ENCODE results near the gene ADGRL1.
"Not testable (repeated sequence)": the region's sequence is repeated elsewhere in the genome, so short reads cannot be mapped to it uniquely, and the experiment has no call there.

The ADGRL1 gene

DNA sequence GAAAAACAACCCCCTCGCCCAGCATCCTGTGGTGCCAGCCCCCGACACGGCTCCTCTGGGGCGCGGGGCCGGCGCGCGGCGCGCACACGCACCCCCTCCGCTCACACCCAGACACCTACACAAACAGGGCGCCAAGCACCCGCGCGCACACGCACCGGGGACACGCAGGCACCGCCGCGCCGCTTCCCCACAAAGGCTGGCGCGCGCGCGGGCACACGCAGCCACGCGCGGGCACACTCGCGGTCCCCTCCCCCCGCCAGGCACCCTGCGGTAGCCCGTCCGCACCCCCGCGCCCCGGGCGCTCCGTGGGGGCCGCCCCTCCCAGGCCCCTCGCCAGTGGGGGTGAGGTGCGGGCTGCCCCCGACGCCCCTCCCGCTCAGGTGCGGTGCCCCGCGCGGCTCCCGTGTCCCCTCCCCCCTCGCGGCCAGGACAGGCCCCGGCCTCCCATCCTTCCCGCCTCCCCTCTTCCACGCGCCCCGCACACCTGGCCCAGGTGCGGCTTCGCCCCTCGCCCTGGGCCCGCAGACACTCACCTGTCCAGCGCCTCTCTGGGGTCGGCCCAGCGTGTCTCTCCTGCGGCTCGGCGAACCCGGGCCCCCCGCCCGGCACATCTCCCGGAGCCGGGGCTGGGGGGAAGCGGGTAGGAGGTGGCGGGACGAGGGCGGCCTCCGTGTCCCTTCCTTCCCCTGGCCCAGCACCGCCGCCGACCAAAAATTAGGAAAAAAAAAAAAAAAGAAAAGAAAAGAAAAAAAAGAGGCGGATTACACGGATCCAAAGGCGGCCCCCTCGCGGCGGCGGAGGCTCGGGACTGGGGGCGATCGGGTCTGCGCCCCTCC is at the start of gene ADGRL1:
ADGRL1 (minus strand) TSS at position 718 of the 836 bp plus-strand sequence. CDS start 22,567 bp downstream, outside the sequence.
- Mint-ChIP-seq H3K27ac (peak within 1 kb of the TSS; percentile 81), H3K4me1 (ENCODE audit: low read depth) (peaks cover 38% of the 10 kb centered on the region), H3K4me3 (peak within 1 kb of the TSS; percentile 91)
- not testable (repeated sequence) for H3K27me3 Mint-ChIP-seq; H3K9me3 Mint-ChIP-seq (ENCODE audit: low read depth); H3K36me3 Mint-ChIP-seq

DNA sequence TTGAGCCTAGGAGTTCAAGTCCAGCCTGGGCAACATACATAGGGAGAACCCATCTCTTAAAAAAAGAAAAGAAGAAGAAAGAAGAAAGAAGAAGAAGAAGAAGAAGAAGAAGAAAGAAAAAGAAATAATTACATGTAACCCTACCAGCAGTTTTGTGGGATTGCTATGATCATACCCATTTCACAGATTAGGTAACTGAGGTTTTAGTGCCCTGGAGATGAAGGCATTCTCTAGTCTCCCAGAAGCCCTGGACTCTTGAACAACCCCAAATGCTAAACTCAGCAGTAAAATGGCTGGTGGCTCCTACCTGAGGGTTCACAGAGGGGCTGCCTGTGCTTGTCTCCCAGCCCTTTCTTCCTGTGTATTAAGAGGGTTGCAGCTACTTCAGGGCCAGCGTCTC is 49.3 kb upstream of the ADGRL1 start:
- not testable (repeated sequence) for H3K36me3 Mint-ChIP-seq; H3K9me3 Mint-ChIP-seq (ENCODE audit: low read depth); H3K27me3 Mint-ChIP-seq; H3K4me3 Mint-ChIP-seq; H3K27ac Mint-ChIP-seq; H3K4me1 Mint-ChIP-seq (ENCODE audit: low read depth)

DNA sequence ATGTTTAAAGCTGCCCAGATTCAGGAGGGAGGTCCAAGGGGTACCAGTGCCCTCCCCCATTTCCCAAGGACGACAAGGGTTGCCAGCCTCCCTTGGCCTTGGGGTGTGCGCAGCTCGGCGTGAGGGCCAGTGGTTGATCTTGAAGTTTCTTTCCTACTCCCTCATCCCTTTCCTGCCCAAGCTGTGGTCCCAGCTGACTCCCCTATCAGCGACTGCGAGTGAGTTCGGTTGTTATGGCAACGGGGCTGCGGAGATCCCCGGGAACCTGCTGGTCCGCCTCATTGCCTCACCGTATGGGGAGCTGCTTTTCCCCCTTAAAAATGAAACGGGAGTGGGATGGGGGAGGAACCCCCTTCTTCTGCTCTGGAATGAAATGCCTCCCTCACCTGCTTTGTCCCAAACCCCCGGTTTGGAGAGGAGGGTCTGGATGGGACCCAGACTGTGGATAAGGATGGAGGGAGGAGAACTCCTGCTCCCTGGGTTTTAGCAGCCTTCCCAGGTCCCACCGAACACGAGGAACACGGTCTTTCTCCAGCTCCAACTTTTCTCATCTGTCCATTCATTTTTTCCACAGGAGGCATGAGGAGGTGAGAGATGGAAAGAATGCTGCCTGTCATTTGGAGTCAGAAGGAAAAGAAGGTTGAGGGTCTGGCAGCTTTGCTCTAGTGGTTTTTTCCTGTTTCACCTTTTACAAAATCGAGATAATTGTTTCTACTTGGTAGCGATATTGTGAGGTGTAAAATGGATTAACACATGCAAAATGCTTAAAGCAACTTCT is 48.0 kb upstream of the ADGRL1 start:
- not testable (repeated sequence) for H3K9me3 Mint-ChIP-seq (ENCODE audit: low read depth); H3K4me1 Mint-ChIP-seq (ENCODE audit: low read depth); H3K4me3 Mint-ChIP-seq; H3K27ac Mint-ChIP-seq; H3K36me3 Mint-ChIP-seq; H3K27me3 Mint-ChIP-seq

DNA sequence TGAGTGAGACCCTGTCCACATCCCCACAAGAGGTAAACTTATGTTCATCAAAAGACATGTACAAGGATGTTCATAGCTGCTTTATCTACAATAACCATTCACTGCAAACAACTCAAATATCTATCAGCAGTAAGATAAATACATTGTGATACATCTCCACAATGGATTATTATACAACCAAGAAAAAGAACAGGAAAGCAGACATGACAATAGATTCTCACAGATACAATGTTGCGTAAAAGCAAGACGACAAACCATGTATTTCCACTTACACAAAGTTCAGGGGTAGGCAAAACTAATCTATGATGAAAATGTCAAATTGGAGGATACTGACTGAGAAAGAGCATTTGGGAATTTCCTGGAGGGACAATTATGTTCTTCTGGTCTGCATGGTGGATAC is 46.2 kb upstream of the ADGRL1 start:
- not testable (repeated sequence) for H3K27me3 Mint-ChIP-seq; H3K9me3 Mint-ChIP-seq (ENCODE audit: low read depth); H3K27ac Mint-ChIP-seq; H3K36me3 Mint-ChIP-seq; H3K4me1 Mint-ChIP-seq (ENCODE audit: low read depth); H3K4me3 Mint-ChIP-seq

GRCh38 chr19:14250870-14251269 is 44.9 kb upstream of the ADGRL1 start:
- Mint-ChIP-seq H3K27ac (peak overlapping the region; percentile 4), H3K9me3 (ENCODE audit: low read depth) (no peaks in the 10 kb centered on the region), H3K36me3 (no peaks in the 10 kb centered on the region), H3K4me1 (ENCODE audit: low read depth) (peaks cover 6% of the 10 kb centered on the region), H3K4me3 (no peak overlapping the region), H3K27me3 (no peaks in the 10 kb centered on the region)

DNA sequence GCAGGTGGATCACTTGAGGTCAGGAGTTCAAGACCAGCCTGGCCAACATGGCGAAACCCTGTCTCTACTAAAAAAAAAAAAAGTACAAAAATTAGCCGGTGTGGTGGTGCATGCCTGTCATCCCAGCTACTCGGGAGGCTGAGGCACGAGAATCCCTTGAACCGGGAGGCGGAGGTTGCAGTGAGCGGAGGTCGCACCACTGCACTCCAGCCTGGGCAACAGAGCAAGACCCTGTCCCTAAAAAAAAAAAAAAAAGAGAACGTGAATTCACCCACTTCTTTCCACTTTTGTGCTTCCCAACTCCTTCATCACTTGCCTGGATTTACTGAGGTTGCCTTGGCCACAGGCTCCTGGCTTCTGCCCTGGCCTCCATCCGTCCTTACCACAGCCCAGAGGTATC is 44.3 kb upstream of the ADGRL1 start:
- H3K9me3 Mint-ChIP-seq (ENCODE audit: low read depth); H3K4me1 Mint-ChIP-seq (ENCODE audit: low read depth); H3K36me3 Mint-ChIP-seq; H3K27me3 Mint-ChIP-seq: not testable (repeated sequence)
- H3K4me3 Mint-ChIP-seq, result peak overlapping the region; percentile 79
- peak overlapping the region; percentile 4 for H3K27ac Mint-ChIP-seq

- not testable (repeated sequence) for H3K4me1 Mint-ChIP-seq (ENCODE audit: low read depth); H3K36me3 Mint-ChIP-seq; H3K9me3 Mint-ChIP-seq (ENCODE audit: low read depth); H3K27me3 Mint-ChIP-seq
- peak overlapping the region; percentile 73 for H3K4me3 Mint-ChIP-seq
- peak overlapping the region; percentile 76 for H3K27ac Mint-ChIP-seq
Measured at GRCh38 chr19:14249891-14250290, 43.9 kb upstream of the ADGRL1 start.

DNA sequence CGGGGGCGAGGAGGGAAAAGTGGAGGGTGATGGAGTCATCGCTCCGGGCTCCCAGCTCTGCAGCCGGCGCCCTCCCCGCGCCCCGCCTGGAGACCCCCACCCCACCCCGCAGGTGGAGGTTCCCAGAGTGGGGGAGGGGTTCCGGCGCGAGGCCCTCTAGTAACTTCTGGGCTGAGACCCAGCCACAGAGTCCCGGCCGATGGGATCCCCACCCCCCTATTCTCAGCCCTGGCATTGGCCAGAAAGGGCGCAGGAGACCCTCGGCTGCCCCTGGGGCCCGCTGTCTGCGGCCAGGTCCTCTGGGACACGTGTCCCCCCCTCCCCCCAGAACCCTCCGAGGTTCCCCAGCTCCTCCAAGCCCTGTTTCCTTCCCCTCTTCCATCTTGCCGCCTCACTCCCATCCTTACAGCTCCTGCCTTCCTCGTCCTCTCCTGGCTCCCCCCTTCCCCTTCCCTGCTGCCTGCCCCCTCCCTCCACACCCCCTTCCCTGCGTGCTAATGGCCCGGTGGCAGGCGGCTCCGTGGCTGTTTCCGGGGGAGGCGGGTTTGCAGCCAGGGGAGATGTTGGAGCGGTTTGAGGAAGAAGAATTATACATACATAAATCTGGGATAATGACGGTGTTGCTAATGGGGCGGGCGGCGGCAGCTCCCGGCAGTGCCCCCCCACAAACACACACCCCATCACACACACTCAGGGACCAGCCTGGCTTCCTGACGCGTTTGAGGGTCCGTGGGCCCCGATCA is 43.2 kb upstream of the ADGRL1 start:
- H3K36me3 Mint-ChIP-seq; H3K27me3 Mint-ChIP-seq; H3K9me3 Mint-ChIP-seq (ENCODE audit: low read depth); H3K4me1 Mint-ChIP-seq (ENCODE audit: low read depth): not testable (repeated sequence)
- peak overlapping the region; percentile 76 for H3K27ac Mint-ChIP-seq
- H3K4me3 Mint-ChIP-seq, result peak overlapping the region; percentile 73

- Mint-ChIP-seq H3K9me3 (ENCODE audit: low read depth) (no peaks in the 10 kb centered on the region), H3K27ac (no peak overlapping the region), H3K4me1 (ENCODE audit: low read depth) (peaks cover 6% of the 10 kb centered on the region)
Measured at GRCh38 chr19:14248578-14249011, 42.6 kb upstream of the ADGRL1 start.

DNA sequence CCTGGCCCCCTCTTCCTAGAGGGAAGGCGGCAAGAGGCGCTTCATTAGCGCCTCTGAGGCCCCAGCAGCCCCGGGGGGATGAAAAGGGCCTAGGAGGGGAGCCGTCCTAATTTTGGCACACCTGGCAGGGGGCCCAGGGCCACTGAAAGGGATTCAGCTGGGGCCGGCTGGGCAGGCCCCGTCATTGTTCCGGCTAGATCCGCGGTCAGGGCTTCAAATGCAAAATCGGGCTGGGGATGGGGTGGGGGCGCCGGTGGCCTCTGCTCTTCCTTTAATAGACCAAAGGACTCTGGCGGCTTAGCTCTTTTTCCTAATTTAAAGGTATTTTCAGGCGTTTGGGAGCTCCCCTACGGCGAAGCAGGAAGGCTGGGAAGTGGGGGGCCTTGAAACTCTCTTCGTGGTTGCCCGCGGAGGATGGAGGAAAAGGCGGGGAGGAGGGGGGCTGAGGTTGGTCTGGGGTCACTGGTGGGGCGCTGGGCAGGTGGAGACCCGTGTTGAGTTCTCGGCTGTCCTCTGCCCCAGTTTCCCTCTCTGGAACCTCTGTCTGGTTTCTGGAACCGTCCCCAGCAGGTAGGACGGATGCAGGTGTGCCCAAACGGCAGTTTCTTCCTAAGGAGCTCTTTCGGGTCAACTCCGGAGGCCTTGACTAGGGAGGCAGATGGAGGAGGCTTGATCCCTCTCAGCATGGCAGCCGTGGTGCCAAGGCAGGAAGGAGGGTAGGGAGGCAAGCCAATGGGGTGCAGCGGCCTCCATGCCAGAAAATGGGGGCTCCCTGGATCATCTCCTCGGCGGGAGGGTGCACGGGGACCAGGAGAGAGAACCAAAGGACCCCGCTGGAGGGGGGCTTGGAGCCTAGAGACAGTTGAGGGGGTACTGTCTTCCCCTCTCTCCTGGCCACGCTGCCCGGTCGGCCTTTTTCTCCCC is 41.8 kb upstream of the ADGRL1 start:
- peak overlapping the region; percentile 64 for H3K4me3 Mint-ChIP-seq
- not testable (repeated sequence) for H3K36me3 Mint-ChIP-seq; H3K27me3 Mint-ChIP-seq; H3K9me3 Mint-ChIP-seq (ENCODE audit: low read depth); H3K4me1 Mint-ChIP-seq (ENCODE audit: low read depth)
- H3K27ac Mint-ChIP-seq, result peak overlapping the region; percentile 78

More at GRCh38 chr19:14248578-14249011, 42.6 kb upstream of the ADGRL1 start:
- no peaks in the 10 kb centered on the region for H3K27me3 Mint-ChIP-seq
- no peaks in the 10 kb centered on the region for H3K36me3 Mint-ChIP-seq
- H3K4me3 Mint-ChIP-seq, result peak overlapping the region; percentile 40

GRCh38 chr19:14247205-14247547 is 41.2 kb upstream of the ADGRL1 start:
- H3K4me1 Mint-ChIP-seq (ENCODE audit: low read depth); H3K27me3 Mint-ChIP-seq; H3K9me3 Mint-ChIP-seq (ENCODE audit: low read depth); H3K4me3 Mint-ChIP-seq; H3K36me3 Mint-ChIP-seq; H3K27ac Mint-ChIP-seq: not testable (repeated sequence)

- H3K4me1 Mint-ChIP-seq (ENCODE audit: low read depth); H3K27me3 Mint-ChIP-seq; H3K9me3 Mint-ChIP-seq (ENCODE audit: low read depth); H3K4me3 Mint-ChIP-seq; H3K27ac Mint-ChIP-seq; H3K36me3 Mint-ChIP-seq: not testable (repeated sequence)
Measured at GRCh38 chr19:14244393-14244792, 38.4 kb upstream of the ADGRL1 start.

DNA sequence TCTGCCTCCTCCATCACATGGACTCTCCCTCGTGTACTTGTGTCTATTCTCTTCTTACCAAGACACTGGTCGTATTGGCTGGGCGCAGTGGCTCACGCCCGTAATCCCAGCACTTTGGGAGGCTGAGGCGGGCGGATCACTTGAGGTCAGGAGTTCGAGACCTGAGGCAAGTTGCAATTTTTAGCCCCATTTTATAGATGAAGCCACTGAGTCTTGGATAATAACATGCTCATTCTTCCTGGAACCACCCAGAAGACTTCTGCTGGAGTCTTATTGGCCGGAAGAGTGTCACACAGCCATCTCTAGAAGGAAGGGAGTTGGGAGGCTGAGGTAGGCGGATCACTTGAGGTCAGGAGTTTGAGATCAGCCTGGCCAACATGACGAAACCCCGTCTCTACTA is 37.7 kb upstream of the ADGRL1 start:
- not testable (repeated sequence) for H3K4me3 Mint-ChIP-seq; H3K36me3 Mint-ChIP-seq; H3K9me3 Mint-ChIP-seq (ENCODE audit: low read depth); H3K27ac Mint-ChIP-seq; H3K4me1 Mint-ChIP-seq (ENCODE audit: low read depth); H3K27me3 Mint-ChIP-seq

GRCh38 chr19:14237014-14237941 is 31.3 kb upstream of the ADGRL1 start:
- Mint-ChIP-seq H3K4me3 (no peak overlapping the region), H3K36me3 (no peaks in the 10 kb centered on the region), H3K27me3 (no peaks in the 10 kb centered on the region), H3K27ac (no peak overlapping the region), H3K9me3 (ENCODE audit: low read depth) (no peaks in the 10 kb centered on the region), H3K4me1 (ENCODE audit: low read depth) (no peaks in the 10 kb centered on the region)
